ENCODE measurements around the gene CHMP6. TPM values are rescaled to one million over a fixed set of nuclear protein-coding genes. Genes with fewer than 3 reads are reported as not detected.
"Not testable (repeated sequence)": the region's sequence is repeated elsewhere in the genome, so short reads cannot be mapped to it uniquely, and the experiment has no call there.

CHMP6 gene
- total RNA-seq, 1 donor from 2014 or later: 31.1 TPM

GRCh38 chr17:81027038-81027437 is 35.4 kb downstream of the CHMP6 start:
- no peak for DNase-seq (ENCODE audit: extremely low spot score, unreplicated experiment)
- H3K9me3 Mint-ChIP-seq (ENCODE audit: unreplicated experiment): no peaks in the 10 kb centered on the region
- peaks cover 4% of the 10 kb centered on the region for H3K4me1 Mint-ChIP-seq (ENCODE audit: unreplicated experiment)
- H3K4me3 Mint-ChIP-seq (ENCODE audit: unreplicated experiment): no peak overlapping the region
- no peak overlapping the region for H3K27ac Mint-ChIP-seq (ENCODE audit: unreplicated experiment)
- H3K36me3 Mint-ChIP-seq (ENCODE audit: unreplicated experiment): no peaks in the 10 kb centered on the region
- TF ChIP-seq CTCF (IDR thresholded peaks at IDR 0.05): no peak
- H3K27me3 Mint-ChIP-seq (ENCODE audit: unreplicated experiment): peaks cover 16% of the 10 kb centered on the region

DNA sequence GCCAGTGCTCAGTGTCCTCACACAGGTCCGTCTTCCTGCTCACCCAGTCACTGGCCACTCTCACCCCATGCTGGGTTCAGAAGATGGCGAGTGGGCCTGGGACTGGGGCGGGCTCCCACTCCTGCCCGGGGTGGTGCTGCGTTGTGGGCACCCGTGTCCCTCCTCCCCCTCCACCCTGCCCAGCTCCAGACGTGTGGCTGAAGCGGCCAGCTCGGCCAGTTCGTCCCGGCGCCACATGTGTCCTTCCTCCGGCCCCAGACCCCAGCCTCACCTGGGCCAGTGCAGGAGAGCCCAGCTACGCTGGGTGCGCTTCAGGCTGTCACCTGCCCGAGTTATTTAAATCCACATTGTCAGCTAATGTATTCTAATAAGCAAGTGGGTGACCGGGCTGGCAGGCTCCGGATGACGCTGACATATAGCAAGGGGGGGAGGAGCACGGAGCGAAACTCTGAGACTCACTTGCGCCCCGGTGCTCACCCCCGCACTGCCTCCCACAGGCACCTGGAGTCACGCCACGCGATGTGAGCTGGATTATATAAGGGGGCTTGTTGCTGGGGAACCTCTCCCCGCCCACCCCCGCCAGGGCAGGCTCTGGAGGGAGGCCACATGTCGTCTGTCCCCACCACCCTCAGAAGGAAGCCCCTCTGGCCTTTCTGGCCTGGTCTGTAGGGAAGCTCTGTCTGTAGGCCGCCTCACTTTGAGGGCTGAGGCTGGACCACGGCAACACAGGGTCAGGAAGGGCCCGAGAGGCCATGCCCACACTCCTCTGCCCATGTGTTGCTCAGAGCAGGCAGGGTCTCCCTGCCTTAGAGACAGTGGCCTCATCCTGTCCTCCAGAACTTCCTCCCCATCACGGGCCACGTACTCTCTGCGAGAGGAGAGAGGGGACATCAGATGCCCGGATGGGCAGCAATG is 36.2 kb downstream of the CHMP6 start:
- DNase-seq (ENCODE audit: extremely low spot score, unreplicated experiment): no peak
- H3K27ac Mint-ChIP-seq (ENCODE audit: unreplicated experiment): no peak overlapping the region
- H3K36me3 Mint-ChIP-seq (ENCODE audit: unreplicated experiment): no peaks in the 10 kb centered on the region

GRCh38 chr17:81028506-81028858 is 36.8 kb downstream of the CHMP6 start:
- DNase-seq (ENCODE audit: extremely low spot score, unreplicated experiment): peak; percentile 80
- H3K4me3 Mint-ChIP-seq (ENCODE audit: unreplicated experiment): no peak overlapping the region
- no peaks in the 10 kb centered on the region for H3K36me3 Mint-ChIP-seq (ENCODE audit: unreplicated experiment)
- TF ChIP-seq CTCF (IDR thresholded peaks at IDR 0.05): no peak
- H3K27me3 Mint-ChIP-seq (ENCODE audit: unreplicated experiment): peaks cover 16% of the 10 kb centered on the region
- H3K4me1 Mint-ChIP-seq (ENCODE audit: unreplicated experiment): peaks cover 8% of the 10 kb centered on the region
- H3K9me3 Mint-ChIP-seq (ENCODE audit: unreplicated experiment): no peaks in the 10 kb centered on the region
- no peak overlapping the region for H3K27ac Mint-ChIP-seq (ENCODE audit: unreplicated experiment)

More for the DNA sequence above, 36.2 kb downstream of the CHMP6 start:
- Mint-ChIP-seq H3K4me1 (ENCODE audit: unreplicated experiment) (peaks cover 4% of the 10 kb centered on the region), H3K4me3 (ENCODE audit: unreplicated experiment) (no peak overlapping the region), H3K27me3 (ENCODE audit: unreplicated experiment) (peaks cover 16% of the 10 kb centered on the region), H3K9me3 (ENCODE audit: unreplicated experiment) (no peaks in the 10 kb centered on the region)
- TF ChIP-seq CTCF (IDR thresholded peaks at IDR 0.05): no peak

DNA sequence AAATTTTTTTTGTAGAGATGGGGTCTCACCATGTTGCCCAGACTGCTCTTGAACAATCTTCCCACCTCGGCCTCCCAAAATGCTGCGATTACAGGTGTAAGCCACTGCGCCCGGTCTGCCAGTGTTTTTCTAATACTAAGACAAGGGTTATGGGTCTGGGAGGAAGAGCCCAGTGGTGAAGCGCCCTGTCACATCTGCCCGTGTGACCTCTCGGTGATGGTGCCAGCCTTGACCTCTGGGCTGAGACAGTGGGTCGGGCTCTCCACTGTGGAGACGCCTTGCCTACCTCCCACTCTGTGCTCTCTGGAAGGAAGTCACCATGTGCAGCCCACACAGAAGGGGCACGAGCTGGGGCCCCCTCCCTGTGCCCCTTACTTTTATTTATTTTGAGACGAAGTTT is 38.2 kb downstream of the CHMP6 start:
- no peak for TF ChIP-seq CTCF (IDR thresholded peaks at IDR 0.05)
- H3K27me3 Mint-ChIP-seq (ENCODE audit: unreplicated experiment): peaks cover 16% of the 10 kb centered on the region
- no peaks in the 10 kb centered on the region for H3K9me3 Mint-ChIP-seq (ENCODE audit: unreplicated experiment)
- H3K4me1 Mint-ChIP-seq (ENCODE audit: unreplicated experiment): peaks cover 14% of the 10 kb centered on the region
- no peak for DNase-seq (ENCODE audit: extremely low spot score, unreplicated experiment)
- H3K4me3 Mint-ChIP-seq (ENCODE audit: unreplicated experiment): no peak overlapping the region
- no peak overlapping the region for H3K27ac Mint-ChIP-seq (ENCODE audit: unreplicated experiment)
- H3K36me3 Mint-ChIP-seq (ENCODE audit: unreplicated experiment): no peaks in the 10 kb centered on the region

- H3K27ac Mint-ChIP-seq (ENCODE audit: unreplicated experiment); H3K36me3 Mint-ChIP-seq (ENCODE audit: unreplicated experiment); H3K4me3 Mint-ChIP-seq (ENCODE audit: unreplicated experiment); H3K9me3 Mint-ChIP-seq (ENCODE audit: unreplicated experiment); DNase-seq (ENCODE audit: extremely low spot score, unreplicated experiment): not testable (repeated sequence)
- peaks cover 12% of the 10 kb centered on the region for H3K27me3 Mint-ChIP-seq (ENCODE audit: unreplicated experiment)
- H3K4me1 Mint-ChIP-seq (ENCODE audit: unreplicated experiment): peaks cover 14% of the 10 kb centered on the region
Observed at GRCh38 chr17:81030312-81030711, 38.7 kb downstream of the CHMP6 start.
